HG03159 (cell line): ENCODE measurements around the gene PCSK6.
"Not testable (repeated sequence)": the region's sequence is repeated elsewhere in the genome, so short reads cannot be mapped to it uniquely, and the experiment has no call there.

Experiments used
- ATAC-seq: cut with Tn5 transposase; IDR thresholded peaks from one replicate; pipeline ENCODE4 v1.9.1; 2021; ENCODE audit warnings: mild to moderate bottlenecking, moderate library complexity; ENCODE audit not compliant: unreplicated experiment

PCSK6 gene

DNA sequence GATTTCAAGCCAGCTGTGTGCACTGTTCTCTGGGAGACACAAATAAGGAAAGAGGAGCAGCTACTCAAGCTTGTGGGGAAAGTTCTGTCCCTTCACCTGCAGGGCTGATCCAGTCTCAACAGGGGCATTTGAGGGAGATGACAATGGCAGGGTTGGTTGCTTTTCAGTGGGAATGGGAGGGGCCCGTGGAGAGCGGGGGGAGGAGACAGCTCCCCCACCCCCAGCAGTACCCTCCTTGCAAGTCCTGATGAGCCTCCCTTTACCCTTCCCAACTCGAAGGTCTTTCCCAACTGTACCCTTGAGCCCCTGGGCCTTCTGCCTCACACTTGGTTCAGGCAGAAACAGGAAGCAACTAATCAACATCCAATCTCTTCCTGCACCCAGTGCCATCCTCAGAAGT, 122.7 kb downstream of the PCSK6 start:
- ATAC-seq = no peak

DNA sequence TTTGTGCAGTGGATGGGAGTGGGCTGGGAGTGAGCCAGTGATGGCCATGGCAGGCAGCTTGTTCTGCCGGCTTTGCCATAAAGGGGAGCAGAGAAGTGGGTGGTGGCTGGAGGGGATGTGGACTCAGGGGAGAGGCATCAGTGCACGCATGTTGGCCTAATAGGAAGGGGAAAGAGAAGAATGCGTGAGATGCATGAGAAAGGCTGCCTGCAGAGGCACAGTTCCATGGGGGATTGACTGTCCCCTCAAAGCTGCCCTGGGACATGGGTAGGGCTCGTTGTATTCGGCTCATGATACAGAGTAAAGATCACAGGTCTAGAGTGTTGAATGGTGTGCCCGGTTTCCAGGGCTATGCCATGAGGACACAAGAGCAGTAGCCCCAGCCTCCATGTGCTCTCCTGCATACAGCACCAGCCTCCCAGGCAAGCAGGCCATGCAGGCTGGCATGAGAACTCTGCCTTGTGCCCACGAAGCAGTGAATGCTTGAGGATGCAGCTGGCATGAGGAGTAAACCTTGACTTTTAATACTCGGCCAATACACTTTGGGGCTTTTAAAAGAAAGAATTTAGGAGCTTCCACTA, 126.4 kb downstream of the PCSK6 start:
- ATAC-seq = no peak

GRCh38 chr15:101362359-101362758, 127.1 kb downstream of the PCSK6 start:
- no peak for ATAC-seq

DNA sequence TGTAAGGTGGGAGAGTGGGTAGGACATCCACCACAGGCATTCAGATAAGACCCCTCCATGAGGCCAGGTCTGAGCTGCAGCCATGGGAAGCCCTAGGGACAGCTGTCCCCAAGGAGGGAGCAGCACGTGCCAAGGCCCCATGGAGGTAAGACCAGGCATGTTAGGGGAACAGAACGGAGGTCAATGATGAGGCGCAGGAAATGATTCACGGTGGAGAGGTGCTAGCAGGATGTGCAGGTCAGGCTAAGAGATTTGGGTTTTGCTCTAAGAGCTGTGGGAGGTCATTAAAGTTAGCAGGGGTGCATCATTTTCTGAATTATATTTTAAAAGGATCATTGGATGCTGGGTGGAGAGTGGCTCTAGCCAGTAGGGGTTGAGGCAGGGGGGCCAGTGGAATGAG, 128.1 kb downstream of the PCSK6 start:
- no peak for ATAC-seq

- ATAC-seq = no peak
Measured at GRCh38 chr15:101359365-101359947, 130.1 kb downstream of the PCSK6 start.

GRCh38 chr15:101358895-101359294, 130.6 kb downstream of the PCSK6 start:
- ATAC-seq = no peak

DNA sequence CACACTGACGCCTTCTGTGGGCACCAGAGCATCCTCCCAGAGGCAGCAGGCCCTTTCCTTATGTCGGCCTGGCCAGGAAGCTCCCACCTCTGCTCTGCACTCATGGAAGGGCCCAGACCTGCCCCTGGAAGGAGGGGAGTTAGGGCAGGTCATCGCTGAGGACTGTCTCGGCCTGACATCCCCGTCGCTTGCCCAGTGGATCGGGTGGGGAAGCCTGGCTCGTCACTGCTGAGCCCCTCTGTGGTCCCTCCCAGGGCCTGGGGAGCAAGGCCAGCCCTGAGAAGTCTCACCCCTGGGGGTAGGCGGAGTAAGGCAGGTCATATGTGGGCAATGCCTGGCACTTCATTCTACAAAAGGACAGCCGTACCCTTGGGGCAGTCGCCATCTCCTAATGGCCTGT, 131.6 kb downstream of the PCSK6 start:
- no peak for ATAC-seq

DNA sequence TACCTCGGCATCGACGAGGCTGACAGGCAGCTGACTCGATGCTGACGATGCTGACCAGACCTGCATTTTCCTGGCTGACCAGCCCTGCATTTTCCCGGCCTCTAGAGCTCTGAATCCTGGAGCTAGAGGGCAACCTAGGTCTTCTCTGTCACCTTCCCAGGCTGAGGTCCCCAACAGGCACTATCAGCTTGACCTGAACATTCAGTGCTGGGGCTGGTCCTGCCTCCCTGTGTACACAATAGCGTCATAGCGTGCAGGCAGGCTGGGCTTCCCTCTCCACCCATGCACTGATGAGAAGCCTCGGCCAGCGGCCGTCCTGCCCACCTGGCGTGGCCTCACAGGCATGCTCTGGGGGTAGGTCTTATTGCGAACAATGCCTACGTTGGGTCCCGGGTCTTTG, 132.2 kb downstream of the PCSK6 start:
- ATAC-seq = no peak

DNA sequence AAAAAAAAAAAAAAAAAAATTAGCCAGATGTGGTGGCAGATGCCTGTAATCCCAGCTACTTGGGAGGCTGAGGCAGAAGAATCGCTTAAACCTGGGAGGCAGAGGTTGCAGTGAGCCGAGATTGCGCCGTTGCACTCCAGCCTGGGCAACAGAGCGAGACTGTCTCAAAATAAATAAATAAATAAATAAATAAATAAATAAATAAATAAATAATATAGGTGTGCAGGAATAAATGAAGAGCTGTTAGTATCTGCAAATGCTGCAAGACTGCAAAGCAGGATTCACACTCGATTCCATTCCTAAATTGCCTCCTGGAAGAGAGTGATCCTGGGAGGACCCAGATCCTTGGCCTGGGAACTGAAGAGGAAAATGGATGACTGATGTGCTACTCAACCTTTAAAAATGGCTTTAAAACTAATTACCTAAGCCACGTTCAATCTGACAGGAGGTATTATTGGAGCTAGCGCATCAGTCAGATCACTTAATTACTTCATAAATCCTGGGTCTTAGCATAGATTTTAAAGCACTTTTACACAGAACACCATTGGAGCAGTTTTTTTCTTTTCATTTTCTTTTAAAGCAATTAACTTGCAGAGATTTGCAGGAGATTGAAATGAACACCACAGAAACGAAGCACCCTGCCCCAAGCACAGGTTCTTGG, 132.9 kb downstream of the PCSK6 start:
- not testable (repeated sequence) for ATAC-seq

- ATAC-seq = no peak
Measured at GRCh38 chr15:101355678-101356464, 133.6 kb downstream of the PCSK6 start.

DNA sequence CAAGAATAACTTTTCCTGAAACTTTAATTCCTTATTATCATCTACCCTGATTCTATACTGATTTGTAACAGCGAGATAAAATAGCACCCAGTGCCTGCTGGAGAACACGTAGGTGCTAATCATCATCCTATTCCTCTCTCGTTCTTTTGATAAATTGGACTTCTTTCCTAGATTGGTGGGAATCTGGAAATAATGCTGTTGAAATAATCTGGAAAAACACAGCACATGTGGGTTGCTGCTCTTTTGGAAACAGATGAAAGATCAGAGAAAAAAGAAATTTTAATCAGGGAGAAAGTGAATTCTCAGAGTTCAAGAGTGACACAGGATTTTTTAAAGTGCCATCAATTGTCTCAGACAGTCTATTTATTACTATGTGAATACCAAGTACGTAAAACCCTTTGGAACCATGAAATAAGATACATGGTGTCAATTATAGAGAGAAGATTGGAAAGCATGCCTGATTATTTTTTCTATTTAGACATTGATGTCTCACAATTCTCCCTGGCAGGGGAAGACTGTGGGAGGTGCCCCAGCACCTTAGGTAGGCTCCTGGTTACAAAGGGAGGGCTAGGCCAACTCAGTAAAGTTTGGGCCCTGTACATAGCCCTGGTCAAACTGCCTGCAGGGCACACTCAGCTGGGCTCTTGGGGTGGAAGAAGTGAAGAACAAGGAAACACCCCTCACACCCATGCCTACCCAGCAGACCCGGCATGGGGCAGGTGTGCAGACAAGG, 134.4 kb downstream of the PCSK6 start:
- ATAC-seq = no peak

- no peak for ATAC-seq
Measured at GRCh38 chr15:101353240-101353639, 136.3 kb downstream of the PCSK6 start.

DNA sequence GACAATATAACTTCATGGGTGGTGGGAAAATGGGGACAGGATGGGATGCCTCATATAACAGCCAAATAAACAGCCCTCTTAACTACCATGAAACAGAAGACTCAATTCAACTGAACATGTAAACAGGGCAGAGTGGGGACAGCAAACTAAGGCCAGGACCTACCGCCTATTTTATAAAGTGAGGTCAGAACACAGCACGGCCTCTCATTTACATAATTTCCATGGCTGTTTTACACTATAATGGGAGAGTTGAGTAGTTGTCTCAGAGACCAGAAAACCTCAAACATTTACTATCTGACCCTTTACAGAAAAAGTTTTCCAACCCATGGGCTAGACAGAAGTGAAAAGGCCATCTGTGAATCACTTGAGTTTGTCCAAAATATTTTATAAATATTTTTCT, 137.8 kb downstream of the PCSK6 start:
- ATAC-seq = no peak

DNA sequence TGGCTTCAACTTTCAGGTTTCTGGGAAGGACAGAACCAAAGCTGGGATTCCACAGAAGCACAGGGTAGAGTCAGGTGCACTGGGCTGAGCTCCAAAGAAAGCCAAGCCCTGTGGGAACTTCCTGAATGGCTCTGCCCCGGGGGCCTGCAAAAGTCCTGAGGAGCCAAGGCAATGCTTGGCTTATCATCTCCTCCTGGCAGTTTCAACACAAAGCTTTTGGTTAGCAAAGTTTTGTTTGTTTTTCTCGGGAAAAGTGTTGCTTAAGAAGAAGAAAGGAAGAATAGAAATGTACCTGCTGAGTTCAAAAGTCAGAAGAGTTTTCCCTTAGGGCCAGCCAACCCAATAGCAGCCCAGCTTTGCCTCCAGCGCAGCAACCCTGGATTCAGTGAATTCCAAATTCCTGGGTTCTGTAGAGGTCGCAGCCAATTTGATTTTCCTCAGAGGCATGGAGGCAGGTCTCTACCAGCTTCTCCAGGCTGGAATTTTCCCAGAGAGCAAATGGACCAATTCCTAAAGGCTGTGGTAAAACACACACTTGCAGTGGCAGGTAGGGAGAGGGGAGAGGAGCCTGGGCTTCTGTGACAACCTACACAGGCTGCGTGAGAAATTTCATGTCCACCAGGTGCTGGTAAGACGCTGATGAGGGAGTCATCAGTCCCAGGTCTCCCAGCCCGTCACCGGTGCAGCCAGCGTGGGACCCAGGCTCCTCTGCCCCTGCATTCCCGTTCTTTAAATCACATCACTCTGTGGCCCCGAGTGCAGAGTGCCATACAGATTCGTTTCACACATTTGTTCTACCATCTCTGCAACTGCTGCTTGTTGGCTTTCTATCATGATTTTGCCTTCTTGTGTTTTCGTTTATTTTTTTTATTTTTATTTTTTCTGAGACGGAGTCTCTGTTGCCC, 140.2 kb downstream of the PCSK6 start:
- no peak for ATAC-seq

DNA sequence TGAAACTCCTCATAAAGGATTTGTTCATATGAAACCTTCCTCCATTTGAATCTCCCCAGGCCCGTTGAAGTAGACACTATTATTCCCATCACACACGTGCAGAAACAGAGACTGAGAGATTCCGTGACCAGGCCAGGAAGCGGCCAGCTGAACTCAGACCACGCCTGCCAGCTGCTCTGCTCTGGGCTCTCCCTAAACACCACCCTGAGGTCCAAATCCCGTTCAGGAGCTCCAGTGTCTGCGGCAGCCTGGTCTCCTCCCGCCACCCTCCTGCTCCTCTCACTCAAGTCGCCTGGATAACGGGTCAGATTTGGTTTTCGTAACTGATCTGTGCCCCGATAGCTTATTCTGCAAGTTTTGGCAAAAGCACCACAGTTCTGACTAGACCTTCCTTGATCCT, 140.9 kb downstream of the PCSK6 start:
- ATAC-seq = no peak

- no peak for ATAC-seq
Measured at GRCh38 chr15:101348015-101348414, 141.5 kb downstream of the PCSK6 start.

DNA sequence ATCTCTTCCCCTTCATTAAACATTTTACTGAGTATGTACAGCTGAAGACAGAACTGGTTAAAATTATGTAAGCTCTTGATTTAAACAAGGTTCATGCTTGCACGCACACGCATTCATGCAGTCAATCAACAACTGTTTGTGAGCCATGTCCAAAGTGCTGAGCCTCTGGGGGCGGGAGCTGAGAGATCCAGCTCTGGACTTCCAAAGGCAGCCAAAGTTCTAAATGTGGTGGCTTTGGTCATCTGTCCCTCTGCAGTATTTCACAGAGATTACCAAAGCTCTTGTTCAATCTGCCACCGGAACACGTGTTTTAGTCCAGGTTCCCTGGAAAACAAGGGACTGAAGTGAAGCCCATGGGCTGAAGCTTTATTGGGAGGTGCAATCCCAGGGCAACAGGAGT, 142.1 kb downstream of the PCSK6 start:
- no peak for ATAC-seq

- no peak for ATAC-seq
Measured at GRCh38 chr15:101346928-101347327, 142.6 kb downstream of the PCSK6 start.

DNA sequence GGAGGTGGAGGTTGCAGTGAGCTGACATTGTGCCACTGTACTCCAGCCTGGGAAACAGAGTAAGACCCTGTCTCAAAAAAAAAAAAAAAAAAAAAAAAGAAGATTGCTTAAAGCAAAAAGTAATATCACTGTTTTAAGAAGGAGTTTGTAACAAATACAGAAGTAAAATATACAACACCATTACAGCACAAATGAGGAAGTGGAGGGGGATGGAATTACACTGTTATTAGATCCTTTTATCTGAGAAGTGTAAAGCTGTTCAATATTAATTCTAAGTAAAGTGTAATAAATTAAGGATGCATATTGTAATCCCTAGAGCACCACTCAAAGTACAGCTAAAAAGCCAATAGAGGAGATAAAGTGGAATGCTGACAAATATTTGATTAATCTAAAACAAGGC, 147.5 kb downstream of the PCSK6 start:
- ATAC-seq = no peak

- ATAC-seq = no peak
Measured at GRCh38 chr15:101338502-101339057, 150.9 kb downstream of the PCSK6 start.
